NCI-H774 (cell line): ENCODE measurements around the gene KCNK1.
"Not testable (repeated sequence)": the region's sequence is repeated elsewhere in the genome, so short reads cannot be mapped to it uniquely, and the experiment has no call there.

Experiments
- DNase-seq: peaks from one replicate; lab custom pipeline; 2025; lab: John Stamatoyannopoulos, UW

Gene KCNK1

GRCh38 chr1:233607252-233608119 is 6.4 kb upstream of the KCNK1 start:
- DNase-seq, result peak; percentile 68

GRCh38 chr1:233608988-233609387 is 4.9 kb upstream of the KCNK1 start:
- no peak for DNase-seq

- no peak for DNase-seq
Observed at GRCh38 chr1:233609926-233610325, 4.0 kb upstream of the KCNK1 start.

- DNase-seq, result no peak
Observed at GRCh38 chr1:233610628-233611027, 3.3 kb upstream of the KCNK1 start.

DNA sequence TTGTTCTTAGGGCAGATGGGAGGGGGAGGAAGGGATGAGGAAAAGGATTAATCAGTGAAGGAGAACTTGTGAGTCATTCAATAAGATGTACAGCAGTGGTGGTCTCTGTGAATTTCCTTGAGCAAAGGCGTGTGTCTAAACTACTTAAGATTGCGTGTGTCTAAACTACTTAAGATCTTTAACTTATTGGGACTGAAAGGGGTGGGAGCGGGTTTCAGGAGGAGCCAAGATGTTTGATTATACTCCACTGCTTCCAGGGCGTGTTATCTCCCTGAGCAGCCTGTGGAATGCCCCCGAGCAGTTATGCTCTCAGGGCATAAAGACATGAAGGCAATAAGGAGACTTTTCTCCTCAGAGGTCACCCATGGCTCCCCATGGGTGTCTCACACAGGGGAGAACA is 2.5 kb upstream of the KCNK1 start:
- not testable (repeated sequence) for DNase-seq

DNA sequence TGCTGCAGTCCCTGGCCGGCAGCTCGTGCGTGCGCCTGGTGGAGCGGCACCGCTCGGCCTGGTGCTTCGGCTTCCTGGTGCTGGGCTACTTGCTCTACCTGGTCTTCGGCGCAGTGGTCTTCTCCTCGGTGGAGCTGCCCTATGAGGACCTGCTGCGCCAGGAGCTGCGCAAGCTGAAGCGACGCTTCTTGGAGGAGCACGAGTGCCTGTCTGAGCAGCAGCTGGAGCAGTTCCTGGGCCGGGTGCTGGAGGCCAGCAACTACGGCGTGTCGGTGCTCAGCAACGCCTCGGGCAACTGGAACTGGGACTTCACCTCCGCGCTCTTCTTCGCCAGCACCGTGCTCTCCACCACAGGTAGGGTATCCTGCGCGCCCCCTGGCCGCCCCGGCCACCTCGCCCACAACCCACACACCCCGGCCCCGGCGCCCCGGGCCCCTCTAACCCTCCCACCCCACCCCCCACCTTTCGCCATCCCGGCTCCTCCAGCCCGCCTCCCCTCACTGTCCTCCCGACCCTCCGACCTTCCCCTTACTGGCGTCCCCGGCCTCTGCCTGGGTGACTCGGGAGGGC is 352 bp downstream of the KCNK1 start:
- DNase-seq, result peak; percentile 55

GRCh38 chr1:233614743-233615521 is 1.0 kb downstream of the KCNK1 start:
- DNase-seq, result no peak

DNA sequence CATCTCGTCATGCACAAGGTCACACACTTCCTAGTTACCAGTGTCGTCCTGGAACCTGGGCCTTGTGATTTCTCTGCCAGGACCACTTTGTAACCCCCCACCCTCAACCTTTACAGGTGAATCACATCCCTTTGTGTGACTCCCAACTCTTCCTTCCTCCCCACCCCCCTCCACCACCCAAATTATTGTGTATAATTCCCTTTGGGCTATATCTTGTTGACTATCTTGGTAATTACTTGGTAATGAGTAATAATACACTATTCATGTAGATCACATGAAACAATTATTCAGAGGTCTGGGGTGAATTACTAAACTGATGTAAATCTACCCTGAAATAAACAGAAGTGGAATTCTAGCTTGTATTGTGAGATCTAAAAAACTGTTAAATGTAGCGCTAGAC is 1.7 kb downstream of the KCNK1 start:
- no peak for DNase-seq

- DNase-seq, result no peak
Observed at GRCh38 chr1:233617025-233617424, 3.1 kb downstream of the KCNK1 start.

DNA sequence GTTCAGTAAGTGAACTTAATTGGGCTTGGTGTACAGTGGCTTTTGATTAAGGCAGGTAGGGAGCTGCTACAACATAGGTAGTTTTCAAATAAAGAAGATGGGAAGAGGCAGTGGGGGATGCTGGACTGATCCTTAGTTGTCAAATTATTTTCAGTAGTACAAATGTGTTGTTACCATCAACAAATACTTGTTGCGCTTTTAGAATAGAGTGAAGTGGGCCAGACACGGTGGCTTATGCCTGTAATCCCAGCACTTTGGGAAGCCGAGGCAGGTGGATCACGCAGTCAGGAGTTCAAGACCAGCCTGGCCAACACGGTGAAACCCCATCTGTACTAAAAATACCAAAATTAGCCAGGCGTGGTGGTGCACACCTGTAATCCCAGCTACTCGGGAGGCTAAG is 5.5 kb downstream of the KCNK1 start:
- DNase-seq, result not testable (repeated sequence)

DNA sequence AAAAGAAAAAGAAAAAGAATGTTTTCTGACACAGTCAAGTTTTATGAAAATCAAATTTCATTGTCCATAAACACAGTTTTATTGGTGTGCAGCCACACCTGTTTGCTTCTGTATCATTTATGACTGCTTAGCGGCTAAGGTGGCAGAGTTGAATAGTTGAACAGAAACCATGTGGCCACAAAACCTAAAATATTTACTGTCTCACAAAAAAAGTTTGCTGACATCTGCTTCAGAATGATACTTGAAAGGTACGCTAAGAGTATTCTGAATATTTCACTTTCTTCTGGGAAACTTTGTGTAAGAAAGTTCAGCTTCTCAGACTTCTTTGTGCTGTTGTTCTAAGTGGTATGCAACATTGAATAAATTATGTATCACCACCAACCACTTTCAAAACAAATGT is 6.2 kb downstream of the KCNK1 start:
- DNase-seq, result no peak

- no peak for DNase-seq
Observed at GRCh38 chr1:233621923-233622322, 8.0 kb downstream of the KCNK1 start.

DNA sequence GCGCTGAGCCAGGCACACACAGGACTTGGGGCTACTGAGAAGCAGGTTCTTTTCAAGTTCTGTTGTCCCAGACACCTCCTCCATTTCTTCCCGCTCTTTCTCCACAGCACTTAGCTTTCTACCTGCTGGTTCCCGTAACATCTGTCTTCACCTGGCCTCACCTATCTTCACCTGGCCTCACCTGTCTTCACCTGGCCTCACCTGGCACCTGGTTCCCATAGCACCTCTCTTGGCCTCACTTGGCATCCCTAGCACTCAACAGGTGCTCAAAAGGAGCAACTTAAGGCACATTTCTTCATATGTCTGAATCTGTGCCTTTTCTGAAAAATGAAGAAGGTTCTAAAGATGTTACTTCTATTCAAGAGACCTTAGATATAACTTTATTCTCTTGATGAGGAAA is 10.4 kb downstream of the KCNK1 start:
- DNase-seq, result no peak

GRCh38 chr1:233625087-233625486 is 11.2 kb downstream of the KCNK1 start:
- no peak for DNase-seq

DNA sequence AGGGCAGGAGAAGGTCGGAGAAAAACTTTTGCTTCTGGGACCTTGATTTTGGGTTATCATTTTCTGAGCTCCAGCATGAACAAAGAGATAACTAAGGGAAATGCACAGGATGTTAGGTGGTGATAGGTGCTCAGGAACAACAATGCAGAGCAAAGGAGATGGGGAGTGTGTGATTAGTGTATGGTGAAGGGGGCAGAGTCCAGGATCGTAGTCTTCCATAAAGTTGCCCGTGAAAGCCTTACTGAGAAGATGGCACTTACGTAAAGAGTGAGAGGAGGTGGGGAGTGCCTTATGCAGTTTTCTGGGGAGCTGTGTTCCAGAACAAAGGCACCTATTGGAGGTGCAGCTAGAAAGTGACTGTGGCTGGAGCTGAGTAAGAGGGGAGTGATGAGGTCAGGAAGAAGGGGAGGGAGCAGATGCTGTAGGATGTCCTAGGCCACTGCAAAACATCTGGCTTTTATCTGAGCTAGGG is 11.6 kb downstream of the KCNK1 start:
- no peak for DNase-seq

- no peak for DNase-seq
Observed at GRCh38 chr1:233627376-233627775, 13.5 kb downstream of the KCNK1 start.

DNA sequence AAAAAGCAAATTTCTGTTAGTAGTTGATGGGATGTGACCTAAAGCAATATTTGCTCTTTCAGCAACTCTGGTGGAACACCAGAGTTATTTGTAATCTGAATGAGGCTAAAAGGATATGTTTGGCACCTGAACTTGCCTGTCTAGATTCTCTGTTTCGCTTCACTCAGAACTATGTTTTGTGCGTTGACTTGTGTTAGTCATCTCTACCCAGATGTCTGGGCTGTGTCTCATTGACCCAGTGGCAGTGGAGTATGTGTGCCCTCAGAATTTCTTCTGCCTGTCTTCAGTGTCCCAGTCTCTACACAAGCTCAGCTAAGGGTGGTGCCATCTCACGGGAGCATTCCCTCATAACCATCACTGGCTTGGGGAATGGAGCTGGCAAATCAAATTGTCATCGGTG is 13.9 kb downstream of the KCNK1 start:
- DNase-seq, result no peak

DNA sequence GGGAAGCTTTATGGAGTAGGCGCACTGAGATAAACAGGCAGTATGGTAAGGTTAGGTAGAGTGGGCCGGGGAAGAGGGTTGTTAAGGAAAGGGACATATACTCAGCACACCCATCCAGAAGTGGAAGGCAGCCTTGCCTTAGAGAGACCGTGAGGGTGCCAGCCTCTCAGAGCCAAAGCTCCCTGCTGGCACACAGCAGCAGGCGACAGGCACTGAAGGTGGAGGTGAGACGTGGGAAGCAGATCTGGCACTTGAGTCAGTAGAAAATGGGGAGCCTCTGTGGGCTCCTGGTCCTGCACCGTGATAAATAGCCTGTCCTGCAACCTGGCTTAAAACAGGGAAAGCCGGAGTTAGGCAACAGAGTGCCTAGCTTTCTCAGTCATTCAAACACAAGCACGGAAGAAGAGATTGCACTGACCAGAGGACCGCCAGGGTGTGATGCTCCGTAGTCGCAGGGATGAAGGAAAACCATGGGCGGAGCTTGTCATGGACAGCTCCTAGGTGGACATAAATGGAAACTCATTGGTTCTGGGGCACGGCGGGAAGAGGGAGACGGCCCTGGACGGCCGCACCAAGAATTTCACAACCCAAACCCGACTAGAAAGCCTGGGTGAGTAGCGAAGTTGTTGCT is 15.5 kb downstream of the KCNK1 start:
- no peak for DNase-seq

DNA sequence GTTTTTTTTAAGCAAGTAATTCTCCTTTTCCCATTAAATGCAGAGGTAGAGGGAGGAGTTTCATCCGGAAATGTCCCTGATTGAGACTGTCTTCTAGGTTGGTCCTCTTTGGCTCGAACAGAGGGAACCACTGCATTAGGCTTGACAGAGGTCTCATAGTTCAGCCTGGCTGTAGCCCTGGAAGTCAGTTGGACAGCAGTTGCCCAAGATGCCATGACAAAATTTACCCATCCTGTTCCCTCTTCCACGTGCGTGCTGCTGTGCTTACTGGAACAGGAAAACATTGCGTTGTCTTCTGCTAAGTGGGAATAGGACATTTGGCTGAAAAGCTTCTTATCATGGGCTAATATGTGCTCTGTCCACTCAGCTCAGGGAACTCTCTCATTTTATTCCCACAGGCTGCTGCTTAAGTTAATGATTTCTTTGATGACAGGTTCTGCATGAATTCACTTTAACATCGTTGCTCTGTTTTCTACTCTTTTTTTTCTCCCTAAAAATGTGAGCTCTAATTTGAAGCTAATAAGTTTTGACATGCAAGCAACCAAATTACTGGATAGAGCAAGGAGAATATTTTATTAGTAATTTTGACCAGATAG is 18.0 kb downstream of the KCNK1 start:
- no peak for DNase-seq

GRCh38 chr1:233632436-233632835 is 18.5 kb downstream of the KCNK1 start:
- DNase-seq, result no peak

- no peak for DNase-seq
Observed at GRCh38 chr1:233635765-233636502, 22.0 kb downstream of the KCNK1 start.
